Measurements from ENCODE around the gene LINC00632.
"Not testable (repeated sequence)": the region's sequence is repeated elsewhere in the genome, so short reads cannot be mapped to it uniquely, and the experiment has no call there.

Gene LINC00632

DNA sequence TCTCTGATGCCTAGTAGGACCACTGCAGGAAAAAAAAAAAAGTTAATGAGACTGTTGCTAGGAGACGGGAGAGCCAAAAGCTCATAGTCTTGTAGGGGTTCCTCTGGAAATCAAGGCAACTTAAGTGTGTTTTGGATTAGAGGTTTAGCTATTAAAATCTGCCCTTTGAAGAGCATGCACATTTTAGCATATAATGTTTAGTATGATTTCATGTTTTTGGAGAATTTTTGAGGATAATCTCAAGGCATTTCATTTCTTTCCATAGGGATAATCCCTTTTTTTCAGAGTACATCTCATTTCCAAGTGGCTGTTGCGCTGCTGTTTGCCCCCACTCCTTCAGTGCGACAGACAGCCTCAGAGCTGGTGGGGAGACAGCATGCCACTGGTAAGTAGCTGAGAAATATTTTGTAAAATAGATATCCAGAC, at the start of gene LINC00632:
LINC00632 (plus strand) TSS at position 339 of the 426 bp plus-strand sequence.
- DNase-seq, result no peak

DNA sequence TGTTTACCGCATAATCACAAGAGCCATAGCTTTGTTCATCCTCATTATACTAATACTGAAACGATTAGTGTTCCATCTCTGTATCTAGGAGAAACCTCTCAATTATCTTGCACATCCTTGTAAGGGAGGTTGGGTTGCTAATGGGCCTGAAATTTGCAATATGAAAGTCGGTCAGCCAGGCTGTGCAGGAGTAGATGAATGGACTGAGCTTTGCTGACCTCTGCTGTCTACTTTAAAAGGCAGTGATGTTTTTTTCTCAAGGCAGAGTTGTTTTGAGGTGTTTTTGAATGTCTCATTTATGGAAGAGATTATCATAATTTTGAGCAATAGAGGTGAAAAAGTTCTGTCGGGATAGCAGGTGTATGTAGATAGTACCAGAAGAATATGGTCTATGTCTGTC, 47.9 kb upstream of the LINC00632 start:
- no peak for DNase-seq

DNA sequence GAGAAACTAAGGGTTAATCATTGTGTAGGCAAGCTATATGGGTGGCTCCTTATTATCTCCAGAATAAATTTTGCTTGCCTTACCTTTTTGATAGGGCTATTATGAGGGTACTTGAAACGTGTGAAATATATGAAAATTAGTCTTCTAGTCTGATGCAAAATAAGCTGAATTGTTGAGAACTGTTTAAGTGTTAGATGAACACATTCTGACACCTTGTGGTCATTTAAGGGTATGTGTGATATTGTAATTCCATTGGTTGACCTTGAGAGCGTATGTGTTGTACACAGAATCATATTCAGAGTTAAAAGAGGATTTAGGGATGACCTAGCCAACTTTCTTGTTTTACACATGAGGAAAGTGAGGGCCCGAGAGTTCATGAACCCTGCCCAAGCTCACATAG, 44.6 kb upstream of the LINC00632 start:
- no peak for DNase-seq

DNA sequence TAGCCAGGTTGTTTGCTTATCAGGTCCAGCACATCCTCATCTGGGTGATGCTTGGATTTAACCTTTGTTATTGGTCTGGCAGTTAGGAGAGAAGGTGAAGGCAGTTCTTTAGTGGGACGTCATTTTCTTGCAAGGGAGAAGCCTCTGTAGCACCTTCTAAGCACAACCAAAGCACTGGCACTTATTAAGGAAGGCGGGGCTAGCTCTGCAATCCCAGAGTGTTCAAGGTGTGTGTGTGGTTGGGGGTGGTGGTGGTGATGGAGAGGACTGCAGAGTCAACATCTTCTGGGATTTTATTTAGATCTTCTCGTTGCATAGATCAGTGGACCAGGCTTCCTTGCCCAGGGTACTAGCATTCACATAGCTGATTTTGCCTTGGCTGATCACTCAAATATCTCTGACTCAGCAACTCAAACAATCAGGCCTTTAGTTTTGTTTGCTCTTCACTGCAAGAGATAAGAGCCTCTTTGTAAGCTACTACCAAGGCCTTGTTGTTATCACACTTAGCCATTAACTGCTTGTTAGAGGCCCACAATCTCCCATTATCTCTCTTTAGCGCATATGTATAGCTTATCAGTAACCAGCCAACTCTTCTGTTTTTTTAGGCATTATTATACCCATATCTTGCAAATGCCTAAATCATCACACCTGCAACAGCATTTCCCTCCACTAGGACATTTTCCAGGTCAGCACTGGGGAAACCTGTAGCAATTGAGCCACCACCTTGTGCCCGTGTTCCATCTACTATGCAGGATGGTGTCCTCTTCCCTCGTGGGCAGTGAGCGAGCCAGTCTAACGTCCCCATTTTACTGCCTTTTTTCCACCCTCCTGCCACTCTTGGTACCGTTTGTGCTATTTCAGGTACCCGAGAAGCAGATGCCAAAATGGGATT, 36.5 kb upstream of the LINC00632 start:
- no peak for DNase-seq

DNA sequence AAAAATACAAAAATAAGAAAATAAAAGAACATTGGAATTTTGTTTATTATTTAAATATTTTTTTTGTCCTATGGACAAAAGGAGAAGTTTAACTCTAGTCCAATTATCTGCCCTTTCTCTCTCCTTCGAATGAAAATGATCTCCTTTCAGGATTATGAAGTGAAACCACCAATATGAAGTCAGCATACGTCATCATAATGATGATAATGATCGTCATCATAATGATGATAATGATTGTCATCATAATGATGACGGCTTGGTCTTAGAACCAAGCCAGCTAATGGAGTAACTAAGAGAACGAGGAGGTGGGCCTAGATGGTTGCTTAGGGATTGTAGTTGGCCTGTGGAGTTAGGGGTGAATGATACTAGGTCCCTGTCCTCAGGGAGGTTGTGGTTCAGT, 21.9 kb upstream of the LINC00632 start:
- no peak for DNase-seq

DNA sequence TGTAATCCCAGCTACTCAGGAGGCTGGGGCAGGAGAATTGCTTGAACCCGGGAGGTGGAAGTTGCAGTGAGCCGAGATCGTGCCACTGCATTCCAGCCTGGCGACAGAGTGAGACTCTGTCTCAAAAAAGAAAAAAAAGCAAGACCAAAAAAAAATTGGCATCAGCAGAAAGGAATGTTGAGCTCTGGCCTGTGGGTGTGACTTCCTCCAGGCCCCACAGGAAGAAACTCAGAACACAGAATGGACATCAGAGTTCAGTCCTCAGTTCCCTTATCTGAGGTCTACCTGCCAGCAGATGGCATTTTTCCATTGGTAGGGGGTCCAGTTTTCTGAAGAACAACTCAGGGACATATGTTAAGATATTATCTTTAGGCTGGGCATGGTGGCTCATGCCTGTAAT, 18.0 kb upstream of the LINC00632 start:
- not testable (repeated sequence) for DNase-seq

DNA sequence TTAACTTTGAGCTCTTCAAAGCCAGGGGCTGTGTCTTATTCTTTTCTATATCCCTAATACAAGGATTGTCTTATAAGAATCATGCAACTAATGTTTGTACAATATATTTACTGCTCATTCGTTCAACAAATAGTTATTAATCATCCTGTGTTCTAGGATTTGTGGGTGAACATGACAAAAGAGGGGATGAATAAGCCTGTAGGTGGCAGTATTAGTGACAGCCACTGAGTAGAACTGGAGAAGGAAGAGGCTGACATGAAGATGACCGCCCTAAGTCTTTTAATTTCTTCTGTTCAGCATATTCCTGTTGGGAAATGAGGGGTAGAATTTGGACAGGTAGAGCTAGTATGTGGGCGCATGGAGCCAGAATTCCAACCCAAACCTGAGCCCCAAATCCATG, 11.9 kb upstream of the LINC00632 start:
- no peak for DNase-seq

DNA sequence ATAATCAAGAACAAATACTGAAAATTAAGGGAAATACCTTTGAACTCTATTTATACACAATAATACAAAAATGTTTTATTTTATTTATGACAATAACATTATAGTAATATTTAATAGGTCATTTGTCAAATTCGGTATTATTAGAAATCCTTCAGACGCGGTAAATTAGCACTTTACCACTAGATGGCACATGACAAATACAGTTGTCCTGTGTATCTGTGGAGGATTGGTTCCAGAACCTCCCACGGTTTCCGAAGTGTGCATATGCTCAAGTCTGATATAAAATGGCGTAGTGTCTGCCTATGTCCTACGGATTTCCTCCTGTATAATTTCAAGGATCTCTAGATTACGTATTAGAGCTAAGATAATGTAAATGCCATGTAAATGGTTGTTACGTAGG, 8.1 kb upstream of the LINC00632 start:
- peak in 1 of 2 experiments; percentile 4 for DNase-seq

DNA sequence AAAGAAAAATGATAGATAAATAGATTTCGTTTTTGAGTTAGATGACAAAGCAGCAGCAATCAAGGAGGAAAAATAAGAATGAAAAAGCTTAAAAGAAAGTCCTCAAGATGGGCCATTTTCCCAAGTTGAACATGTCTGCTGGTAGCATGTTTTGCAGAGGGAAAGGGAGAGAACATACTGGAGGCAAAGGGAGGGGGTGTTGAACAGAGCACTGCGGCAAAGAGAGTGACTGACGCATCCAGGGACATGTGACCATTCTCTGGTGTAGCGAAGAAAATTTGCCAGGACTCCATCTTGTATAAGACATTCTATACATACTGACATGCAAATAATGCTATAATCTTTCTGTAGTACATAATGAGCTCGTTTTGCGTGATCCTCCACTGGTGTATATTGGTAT, 1.2 kb downstream of the LINC00632 start:
- no peak for DNase-seq

DNA sequence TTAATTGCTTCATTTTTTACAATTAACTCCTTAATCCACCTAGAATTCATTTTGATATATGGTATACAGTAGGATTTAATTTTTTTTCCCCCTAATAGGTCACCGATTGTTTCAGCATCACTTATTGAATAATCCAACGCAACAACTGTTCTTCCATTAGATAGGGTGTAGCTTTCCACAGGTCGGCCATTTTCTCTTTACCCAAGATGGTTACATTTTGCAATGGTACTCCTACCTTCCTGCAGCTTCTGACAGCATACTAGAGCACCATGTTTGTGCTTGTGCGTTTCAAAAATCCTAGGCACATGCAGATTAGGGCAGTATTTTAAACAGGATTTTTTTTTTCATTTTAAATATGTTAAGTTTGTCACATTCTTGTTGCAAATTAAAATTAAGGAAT, 2.3 kb downstream of the LINC00632 start:
- DNase-seq, result no peak

DNA sequence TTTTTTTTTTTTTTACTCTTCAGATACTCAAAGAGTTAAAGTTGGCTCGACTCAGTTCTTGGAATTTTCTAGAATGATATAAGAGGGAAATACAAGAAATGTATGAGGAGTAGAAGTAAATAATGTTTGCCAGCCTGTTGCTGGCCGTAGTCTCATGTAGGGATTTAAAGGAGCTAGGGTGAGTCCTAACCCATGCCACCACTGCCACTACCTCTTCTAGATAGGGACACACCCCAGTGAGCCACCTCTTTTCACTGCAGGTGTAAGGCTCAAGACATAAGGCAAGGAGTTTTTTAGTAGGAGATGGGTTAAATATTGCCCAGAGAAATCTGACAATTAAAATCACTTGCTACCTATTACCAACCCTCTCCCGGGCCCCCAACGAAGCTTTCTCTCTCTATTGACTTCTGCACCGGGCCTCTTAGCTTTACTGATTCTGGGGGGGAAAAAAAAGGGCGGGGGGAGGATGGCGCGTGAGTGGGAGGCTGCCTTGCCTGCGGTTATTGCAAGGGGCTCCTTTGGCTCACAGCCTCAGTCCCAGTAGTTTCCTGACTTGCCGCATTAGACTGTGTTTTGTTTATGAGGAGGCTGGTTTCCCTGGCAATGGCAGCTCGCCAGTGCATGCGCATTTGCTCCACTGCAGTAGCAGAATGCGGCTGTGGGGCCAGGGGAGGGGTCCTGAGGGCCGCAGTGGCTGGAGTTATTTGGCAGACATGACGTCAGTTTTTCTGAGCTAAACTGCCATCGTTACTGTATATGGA, 3.0 kb downstream of the LINC00632 start:
- DNase-seq, result peak in 1 of 2 experiments; percentile 12

DNA sequence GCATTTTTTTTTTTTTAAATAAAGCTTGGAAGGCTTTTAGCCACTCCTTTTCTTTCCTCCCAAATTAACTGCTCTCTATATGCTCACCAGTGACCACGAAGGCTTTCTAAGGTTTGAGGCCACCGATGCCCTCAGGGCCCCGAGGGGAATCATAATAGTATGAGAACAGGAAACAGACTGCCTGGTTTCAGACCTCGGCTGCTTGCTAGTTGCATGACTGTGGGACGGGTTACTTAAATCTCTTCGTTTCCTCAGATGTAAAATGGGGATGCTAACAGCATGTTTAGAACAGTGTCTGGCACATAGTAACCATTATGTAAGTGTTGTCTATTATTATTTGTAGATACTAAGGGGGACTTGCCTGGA, 3.6 kb downstream of the LINC00632 start:
- DNase-seq, result peak in 1 of 2 experiments; percentile 2

DNA sequence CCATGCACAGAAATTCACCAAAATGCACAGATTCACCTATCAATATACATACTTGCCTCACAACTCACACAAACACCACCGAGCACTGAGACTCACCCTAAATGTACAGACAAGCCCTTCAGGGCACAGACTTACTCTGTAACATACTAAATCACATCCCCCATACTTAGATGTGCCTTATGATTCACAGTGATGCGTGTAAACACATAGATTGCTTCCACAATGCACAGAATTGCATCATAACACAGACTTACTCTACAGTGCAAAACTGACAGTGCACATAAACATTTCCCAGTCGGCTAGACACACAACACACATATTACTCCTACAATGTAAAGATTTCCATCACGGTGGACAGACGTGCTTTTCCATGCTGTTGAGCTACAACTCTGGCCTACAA, 6.2 kb downstream of the LINC00632 start:
- no peak for DNase-seq

DNA sequence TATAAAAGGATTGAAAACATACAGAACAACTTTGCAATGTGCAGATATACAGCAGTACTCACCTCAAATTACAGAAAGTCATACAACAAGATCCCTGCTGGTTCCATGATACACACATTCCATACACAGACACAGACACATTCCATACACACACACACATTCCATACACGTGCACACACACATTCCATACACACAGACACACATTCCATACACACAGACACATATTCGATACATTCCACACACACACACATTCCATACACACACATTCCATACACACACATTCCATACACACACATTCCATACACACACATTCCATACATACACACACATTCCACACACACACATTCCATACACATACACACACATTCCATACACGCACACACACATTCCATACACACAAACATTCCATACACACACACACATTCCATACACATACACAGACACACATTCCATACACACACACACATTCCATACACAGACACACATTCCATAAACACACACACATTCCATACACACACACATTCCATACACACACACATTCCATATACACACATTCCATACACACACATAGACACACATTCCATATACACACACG, 13.7 kb downstream of the LINC00632 start:
- DNase-seq, result no peak

DNA sequence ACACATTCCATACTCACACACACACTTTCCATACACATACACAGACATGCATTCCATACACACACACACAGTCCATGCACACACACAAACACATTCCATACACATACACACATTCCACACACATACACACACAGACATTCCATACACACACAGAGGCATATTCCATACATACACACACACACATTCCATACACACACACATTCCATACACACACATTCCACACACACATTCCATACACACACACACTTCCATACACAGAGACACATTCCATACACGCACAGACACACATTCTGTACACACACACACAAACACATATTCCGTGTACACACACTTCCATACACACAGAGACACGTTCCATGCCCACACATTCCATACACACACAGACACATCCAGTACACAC, 14.8 kb downstream of the LINC00632 start:
- no peak for DNase-seq

DNA sequence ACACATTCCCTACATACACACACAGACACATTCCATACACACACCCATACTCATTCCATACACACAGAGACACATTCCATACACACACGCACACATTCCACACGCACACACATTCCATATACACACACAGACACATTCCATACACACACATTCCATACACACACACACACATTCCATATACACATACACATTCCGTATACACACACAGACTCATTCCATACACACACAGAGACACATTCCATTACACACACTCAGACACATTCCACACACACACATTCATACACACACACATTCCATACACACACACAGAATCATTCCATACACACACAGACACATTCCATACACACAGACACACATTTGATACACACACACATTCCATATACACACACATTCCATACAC, 15.2 kb downstream of the LINC00632 start:
- no peak for DNase-seq

DNA sequence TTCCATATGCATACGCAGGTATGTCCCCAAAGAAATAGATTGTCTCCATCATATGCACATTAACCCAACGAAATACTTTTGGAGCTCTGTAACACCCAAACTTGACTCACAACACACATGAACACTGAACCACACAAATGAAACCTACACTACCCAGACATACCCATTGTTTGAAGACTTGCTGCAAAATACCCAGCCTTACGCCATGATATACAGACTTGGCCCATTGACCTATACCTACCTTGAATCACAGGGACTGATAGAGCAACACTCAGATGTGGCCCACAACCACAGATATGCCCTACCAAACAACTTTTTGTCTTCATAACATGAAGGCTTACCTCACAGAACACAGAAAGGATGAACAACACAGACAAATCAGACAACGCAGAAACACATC, 15.9 kb downstream of the LINC00632 start:
- DNase-seq, result no peak

DNA sequence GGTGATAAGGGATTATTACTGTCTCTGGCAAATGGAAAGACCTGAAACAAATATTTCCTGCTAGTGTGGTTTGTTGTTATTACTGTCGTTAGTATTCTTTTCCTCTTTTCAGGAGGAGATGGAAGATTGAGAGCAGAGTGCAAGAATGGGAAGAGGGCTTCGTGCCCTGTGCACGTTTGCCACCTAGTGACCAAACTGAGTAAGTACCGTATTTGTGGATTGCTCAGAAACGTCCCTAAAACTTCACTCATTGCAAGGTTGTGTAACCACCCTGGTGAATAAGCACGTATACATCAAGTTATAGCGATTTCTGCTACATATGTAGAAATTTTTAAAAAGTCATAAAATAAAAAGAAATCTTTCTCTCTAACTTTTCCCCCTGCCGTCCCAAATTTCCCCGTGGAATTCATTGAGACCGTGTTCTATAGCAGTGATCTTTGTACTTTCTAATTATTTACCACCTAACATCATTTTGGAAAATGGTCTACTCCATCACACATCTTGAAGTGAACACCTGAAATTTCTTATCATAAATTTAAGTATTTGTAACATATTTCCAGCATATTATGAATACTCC, 24.3 kb downstream of the LINC00632 start:
- DNase-seq, result peak in 1 of 2 experiments; percentile 4

DNA sequence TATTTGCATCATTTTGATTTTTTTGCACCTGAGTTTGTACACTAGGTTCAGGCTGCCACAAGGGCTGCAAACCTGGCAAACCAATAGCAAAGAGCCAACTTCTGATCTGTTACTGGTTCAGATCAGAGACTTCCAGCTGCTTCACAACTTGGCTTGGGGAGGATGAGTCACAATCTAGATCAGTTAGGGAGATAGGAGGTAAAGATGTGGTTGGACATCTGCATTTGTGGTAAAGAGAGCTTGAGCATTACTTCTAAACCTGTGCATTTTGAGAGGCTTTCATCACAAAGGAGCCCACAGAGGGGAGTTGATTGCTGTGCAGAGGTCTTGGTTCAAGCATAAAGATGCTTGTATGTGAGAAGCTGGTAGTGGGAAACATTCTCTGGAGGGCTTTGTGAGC, 34.5 kb downstream of the LINC00632 start:
- DNase-seq, result no peak

DNA sequence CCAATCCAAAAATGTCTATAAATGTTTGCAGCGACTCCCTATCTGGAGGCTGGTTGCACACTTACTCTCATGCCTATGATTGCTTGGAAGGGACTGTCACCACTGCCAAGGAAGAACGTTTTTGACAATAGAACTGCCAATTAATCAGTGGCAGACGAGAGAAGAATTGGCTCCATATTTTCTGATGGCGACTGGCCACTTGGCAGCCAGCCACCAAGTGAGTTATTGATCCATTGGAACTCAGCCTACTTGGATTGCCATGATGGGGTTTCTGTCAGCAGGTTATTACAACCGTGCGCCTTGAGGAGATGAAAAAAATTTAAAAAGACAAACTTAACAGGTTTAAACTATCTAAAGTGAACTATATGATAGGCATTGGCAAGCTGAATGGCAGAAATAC, 47.4 kb downstream of the LINC00632 start:
- DNase-seq, result no peak

DNA sequence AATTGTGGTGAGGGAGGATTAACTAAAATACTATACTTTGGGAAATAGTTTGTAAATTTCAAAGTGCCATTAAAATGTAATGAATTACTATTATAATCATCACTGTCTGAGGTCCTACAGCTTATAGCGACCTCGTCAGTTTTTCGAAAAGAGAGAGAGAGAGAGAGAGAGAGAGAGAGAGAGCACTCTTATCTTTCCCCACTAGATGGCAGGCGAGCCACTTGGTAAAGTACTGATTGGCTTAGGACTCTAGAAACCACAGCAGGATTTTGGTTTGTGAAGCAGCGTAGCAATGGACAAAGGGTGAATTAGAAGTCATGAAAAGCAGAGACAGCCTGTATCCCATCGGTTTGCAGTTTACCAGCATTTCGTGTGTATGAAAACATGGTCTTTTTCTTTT, 52.5 kb downstream of the LINC00632 start:
- DNase-seq, result peak in 1 of 2 experiments; percentile 16

DNA sequence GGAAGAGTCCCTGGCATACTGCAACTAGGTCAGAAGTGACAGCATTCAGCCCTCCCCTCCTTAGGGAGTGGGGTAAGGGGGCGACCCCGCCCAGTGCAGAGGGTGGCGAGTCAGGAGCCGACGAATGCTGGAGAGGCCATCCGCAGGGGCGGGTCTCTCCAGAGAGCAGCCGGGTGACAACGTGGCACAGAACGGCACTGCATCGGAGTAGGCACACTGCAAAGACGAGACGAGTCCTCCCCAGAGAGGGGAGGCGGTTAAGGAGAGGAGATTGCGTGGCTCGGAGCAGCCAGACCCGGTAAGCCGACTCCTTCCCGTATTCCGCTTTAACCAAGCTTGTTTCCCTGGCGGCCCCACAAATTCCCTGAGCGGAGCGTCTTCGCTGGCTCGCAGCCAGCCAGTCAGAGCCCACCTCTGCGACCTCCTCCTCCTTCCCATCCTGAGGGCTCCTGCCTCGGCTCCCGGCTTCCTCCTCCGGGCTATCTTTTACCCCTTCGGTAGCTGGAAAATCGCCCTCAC, 54.9 kb downstream of the LINC00632 start:
- peak in 1 of 2 experiments; percentile 11 for DNase-seq

Measured in activated CD4-positive, alpha-beta T cell treated with anti-CD3 and anti-CD28 coated beads, Interleukin-2, amount 50 U/mL, for 48 hours (primary cell).